Tibial artery (tissue), 4 donors: ENCODE measurements around the gene EFNA5.

Experiments
- DNase-seq, 2 donors: peaks; one replicate each; pipeline ENCODE4 v3.0.0-alpha.2; 2019
- H3K27ac ChIP-seq, 2 donors: fragments of 200-600 bp; sonication (generic) in 1 of 2; 1 replicate in 1 of 2; 2 replicates in 1 of 2; pipeline ENCODE4 v1.5.1; 2018 to 2019; ENCODE audit warnings: mild to moderate bottlenecking in 1 of 2
- H3K27me3 ChIP-seq, 2 donors: fragments of 200-600 bp; sonication (generic) in 1 of 2; one replicate each; pipeline versions ENCODE4 v1.5.1 to v1.6.0; 2016 to 2019
- H3K36me3 ChIP-seq, 3 donors: fragments of 200-600 bp; sonication (generic) in 2 of 3; one replicate each; pipeline ENCODE4 v1.5.1; 2016 to 2019; ENCODE audit warnings: mild to moderate bottlenecking in 2 of 3
- H3K4me1 ChIP-seq, 4 donors: fragments of 200-600 bp; sonication (generic) in 2 of 4; 1 replicate in 3 of 4; 2 replicates in 1 of 4; pipeline ENCODE4 v1.5.1; 2016 to 2019
- H3K4me3 ChIP-seq, 2 donors: fragments of 200-600 bp; sonication (generic) in 1 of 2; 1 replicate in 1 of 2; 2 replicates in 1 of 2; pipeline ENCODE4 v1.5.1; 2018 to 2019; ENCODE audit warnings: mild to moderate bottlenecking in 2 of 2
- H3K9me3 ChIP-seq, 3 donors: fragments of 200-600 bp; sonication (generic) in 1 of 3; one replicate each; pipeline ENCODE4 v1.5.1; 2016 to 2019
- CTCF ChIP-seq, 2 experiments: fragments of 200-600 bp in 1 of 2; fragments of 450-650 bp in 1 of 2; IDR thresholded peaks; one replicate each; pipeline ENCODE4 v1.5.1; 2017 to 2019; ENCODE audit warnings: antibody characterized with exemption in 2 of 2, mild to moderate bottlenecking in 1 of 2, moderate library complexity in 1 of 2
- intact Hi-C: fragments of 100-400 bp; cut with DNase I; formaldehyde crosslinking; loops from one replicate; pipeline ENCODE4 v1.15.0; 2023; ENCODE audit warnings: low total_unique reads

The EFNA5 gene

GRCh38 chr5:107413754-107414153 is 257.0 kb downstream of the EFNA5 start:
- H3K36me3 ChIP-seq = no peaks in the 10 kb centered on the region
- no peaks in the 10 kb centered on the region for H3K4me1 ChIP-seq
- intact Hi-C loops = no loop called here
- no peak overlapping the region for H3K4me3 ChIP-seq
- no peak for DNase-seq
- no peaks in the 10 kb centered on the region for H3K27me3 ChIP-seq
- no peak overlapping the region for H3K27ac ChIP-seq
- TF ChIP-seq CTCF (IDR thresholded peaks at IDR 0.05) = no peak
- H3K9me3 ChIP-seq = no peaks in the 10 kb centered on the region

DNA sequence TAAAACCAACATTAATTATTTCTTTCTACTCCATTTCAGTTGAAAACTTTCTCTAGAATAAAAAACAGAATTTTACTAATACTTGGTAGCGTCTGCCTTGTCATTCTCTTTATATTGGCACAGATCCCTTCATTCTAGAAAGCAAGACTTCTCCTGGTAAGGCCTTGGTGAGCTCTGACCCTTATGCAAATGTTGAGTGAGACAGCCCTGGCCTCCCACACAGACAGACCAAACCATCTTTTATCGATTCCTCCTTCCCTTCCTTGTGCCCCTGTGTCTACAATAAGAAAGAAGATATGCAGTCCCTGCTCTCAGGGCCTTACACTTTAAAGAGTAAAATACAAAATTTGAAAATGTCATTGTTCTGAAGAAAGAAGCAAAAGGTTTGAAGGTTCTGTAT is 262.2 kb downstream of the EFNA5 start:
- H3K27me3 ChIP-seq = no peaks in the 10 kb centered on the region
- no peak overlapping the region for H3K27ac ChIP-seq
- peaks cover 0 to 16% (median 5%) of the 10 kb centered on the region in 4 donors for H3K4me1 ChIP-seq
- no peaks in the 10 kb centered on the region for H3K9me3 ChIP-seq
- intact Hi-C loops = no loop called here
- no peak for TF ChIP-seq CTCF (IDR thresholded peaks at IDR 0.05)
- no peak for DNase-seq
- H3K36me3 ChIP-seq = no peaks in the 10 kb centered on the region
- H3K4me3 ChIP-seq = no peak overlapping the region

DNA sequence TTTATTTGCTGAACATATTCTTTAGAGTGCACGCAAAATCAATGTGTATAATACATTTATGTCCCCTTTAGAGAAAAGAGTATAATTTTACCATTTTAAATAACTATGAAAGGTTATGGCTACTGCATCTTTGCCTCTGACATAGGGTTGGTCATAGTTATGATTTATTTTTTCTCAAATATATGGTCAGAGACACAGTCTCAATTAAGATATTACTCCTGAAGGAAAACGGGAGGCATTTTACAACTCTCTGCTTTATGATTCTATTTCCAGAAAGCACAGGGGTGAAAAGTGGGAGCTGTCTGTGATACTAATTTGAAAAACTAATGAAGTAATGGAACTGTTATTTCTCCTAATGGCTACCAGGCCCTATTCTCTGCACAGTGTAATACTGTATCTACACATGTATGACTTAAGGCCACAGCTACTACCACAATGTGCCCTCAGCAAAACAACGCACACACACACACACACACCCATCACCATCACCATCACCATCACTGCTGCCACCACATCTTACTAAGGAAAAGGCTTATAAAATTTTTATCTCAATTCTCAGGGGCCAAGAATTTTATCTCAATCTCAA is 262.9 kb downstream of the EFNA5 start:
- Histone ChIP-seq H3K4me3 (no peak overlapping the region), H3K27me3 (no peaks in the 10 kb centered on the region), H3K27ac (no peak overlapping the region), H3K4me1 (peaks cover 0 to 23% (median 6%) of the 10 kb centered on the region in 4 donors), H3K36me3 (no peaks in the 10 kb centered on the region), H3K9me3 (no peaks in the 10 kb centered on the region)
- no peak for TF ChIP-seq CTCF (IDR thresholded peaks at IDR 0.05)
- intact Hi-C loops = no loop called here
- no peak for DNase-seq

- no peak for TF ChIP-seq CTCF (IDR thresholded peaks at IDR 0.05)
- Histone ChIP-seq H3K36me3 (no peaks in the 10 kb centered on the region), H3K9me3 (no peaks in the 10 kb centered on the region), H3K4me3 (no peak overlapping the region), H3K27ac (no peak overlapping the region), H3K4me1 (peaks cover 0 to 23% (median 6%) of the 10 kb centered on the region in 4 donors), H3K27me3 (no peaks in the 10 kb centered on the region)
- intact Hi-C loops = loop anchor here (5.0 kb wide), 1 partner anchor 127 kb away; no protein-coding TSS in a partner anchor
- DNase-seq = no peak
These were observed 266.0 kb downstream of the EFNA5 start for GRCh38 chr5:107404595-107405374.

GRCh38 chr5:107403228-107403953 is 267.3 kb downstream of the EFNA5 start:
- intact Hi-C loops = loop anchor here (5.0 kb wide), 1 partner anchor 126 kb away; no protein-coding TSS in a partner anchor
- Histone ChIP-seq H3K4me1 (peaks cover 0 to 23% (median 6%) of the 10 kb centered on the region in 4 donors), H3K4me3 (no peak overlapping the region), H3K9me3 (no peaks in the 10 kb centered on the region), H3K36me3 (no peaks in the 10 kb centered on the region), H3K27ac (no peak overlapping the region), H3K27me3 (no peaks in the 10 kb centered on the region)
- no peak for TF ChIP-seq CTCF (IDR thresholded peaks at IDR 0.05)
- no peak for DNase-seq
